HepG2 (cell line): ENCODE measurements around the gene MTIF2. TPM values are rescaled to one million over a fixed set of nuclear protein-coding genes. Genes with fewer than 3 reads are reported as not detected.

Experiments
- ARNTL ChIP-seq: sonication (generic); formaldehyde crosslinking; IDR thresholded peaks from 2 replicates; pipeline ENCODE4 v1.4.0; 2020; ENCODE audit warnings: mild to moderate bottlenecking, missing genetic modification reagents
- ASH2L ChIP-seq: fragments of 300-600, 200-600 bp; sonication (generic); IDR thresholded peaks from 2 replicates; pipeline ENCODE4 v1.7.0; 2017; ENCODE audit warnings: low read depth, mild to moderate bottlenecking, moderate library complexity, mixed read lengths, low read length; ENCODE audit not compliant: insufficient read length
- FOXO1 ChIP-seq: sonication (generic); formaldehyde crosslinking; IDR thresholded peaks from 2 replicates; pipeline ENCODE4 v1.4.0; 2020; ENCODE audit warnings: missing genetic modification reagents
- HNRNPK ChIP-seq: fragments of 200-400 bp; formaldehyde crosslinking; IDR thresholded peaks from 2 replicates; pipeline ENCODE4 v1.6.1; 2018; ENCODE audit warnings: low read length, low read depth, moderate library complexity, mild to moderate bottlenecking; ENCODE audit not compliant: poor library complexity, severe bottlenecking
- JUNB ChIP-seq: sonication (generic); formaldehyde crosslinking; IDR thresholded peaks from 2 replicates; pipeline ENCODE4 v1.8.0; 2022; ENCODE audit warnings: missing genetic modification reagents, mild to moderate bottlenecking, borderline replicate concordance
- NCOR1 ChIP-seq: fragments of 200-600 bp; sonication (generic); IDR thresholded peaks from 2 replicates; pipeline ENCODE4 v1.7.0; 2017; ENCODE audit warnings: antibody characterized with exemption, low read length, borderline replicate concordance
- RFX5 ChIP-seq: IDR thresholded peaks from 2 replicates; pipeline ENCODE4 v1.6.1; 2011; ENCODE audit warnings: low read depth, low read length, improper control_type of control experiment
- ZBTB7A ChIP-seq: sonication (generic); formaldehyde crosslinking; IDR thresholded peaks from 2 replicates; pipeline ENCODE4 v1.8.0; 2022; ENCODE audit warnings: mild to moderate bottlenecking, missing genetic modification reagents
- ZFP41 ChIP-seq: sonication (generic); formaldehyde crosslinking; IDR thresholded peaks from 2 replicates; pipeline ENCODE4 v1.4.0; 2020; ENCODE audit warnings: mild to moderate bottlenecking, missing genetic modification reagents, borderline replicate concordance
- ZNF337 ChIP-seq: sonication (generic); formaldehyde crosslinking; IDR thresholded peaks from 2 replicates; pipeline ENCODE4 v1.5.1; 2020; ENCODE audit warnings: missing genetic modification reagents, low read depth, mild to moderate bottlenecking, borderline replicate concordance
- ZNF34 ChIP-seq: sonication (generic); formaldehyde crosslinking; IDR thresholded peaks from 2 replicates; pipeline ENCODE4 v1.4.0; 2020; ENCODE audit warnings: mild to moderate bottlenecking, missing genetic modification reagents, borderline replicate concordance
- ZNF615 ChIP-seq: sonication (generic); formaldehyde crosslinking; IDR thresholded peaks from 2 replicates; pipeline ENCODE4 v1.5.0; 2020; ENCODE audit warnings: mild to moderate bottlenecking, missing genetic modification reagents, borderline replicate concordance
- ZNF724P ChIP-seq: sonication (generic); formaldehyde crosslinking; IDR thresholded peaks from 2 replicates; pipeline ENCODE4 v1.8.0; 2022; ENCODE audit warnings: missing genetic modification reagents, borderline replicate concordance
- ZNF839 ChIP-seq: sonication (generic); formaldehyde crosslinking; IDR thresholded peaks from 2 replicates; pipeline ENCODE4 v1.4.0; 2020; ENCODE audit warnings: missing genetic modification reagents, mild to moderate bottlenecking, borderline replicate concordance
- ZNF879 ChIP-seq: sonication (generic); formaldehyde crosslinking; IDR thresholded peaks from 2 replicates; pipeline ENCODE4 v1.8.1; 2023; ENCODE audit warnings: missing genetic modification reagents
- ZSCAN30 ChIP-seq: sonication (generic); formaldehyde crosslinking; IDR thresholded peaks from 2 replicates; pipeline ENCODE4 v1.5.0; 2020; ENCODE audit warnings: mild to moderate bottlenecking, missing genetic modification reagents
- polyA plus RNA-seq, 8 experiments: library from polyadenylated mRNA; depleted of rRNA in 3 of 8; stranded (reverse) in 7 of 8; unstranded in 1 of 8; fragments of >200 nt; fragmentation: Illumina TruSeq in 4 of 8; extraction: Trizol in 4 of 8; gene quantifications; 2 replicates each; pipeline versions ENCODE4 v1.2.1 to v1.2.3, GENCODE V29; 2011 to 2016; ENCODE audit warnings: low read depth in 4 of 8, missing spikeins in 1 of 8, mixed read lengths in 1 of 8; ENCODE audit not compliant: insufficient read depth in 1 of 8
- total RNA-seq, 5 experiments: library from RNA; depleted of rRNA; stranded (reverse); fragments of >200 nt; fragmentation: Illumina TruSeq; extraction: Trizol; gene quantifications; 2 replicates each; pipeline ENCODE4 v1.2.3, GENCODE V29; 2016; ENCODE audit warnings: low read depth in 1 of 5
- TF ChIP-seq, protein P1 (sequence below): sonication (generic); formaldehyde crosslinking; IDR thresholded peaks from 2 replicates; pipeline ENCODE4 v1.4.0; 2020; ENCODE audit warnings: missing genetic modification reagents
- TF ChIP-seq, protein P2 (sequence below): sonication (generic); formaldehyde crosslinking; IDR thresholded peaks from 2 replicates; pipeline ENCODE4 v1.8.1; 2023; ENCODE audit warnings: mild to moderate bottlenecking, missing genetic modification reagents
- TF ChIP-seq, protein P3 (sequence below): sonication (generic); formaldehyde crosslinking; IDR thresholded peaks from 2 replicates; pipeline ENCODE4 v1.4.0; 2020; ENCODE audit warnings: missing genetic modification reagents, borderline replicate concordance
- TF ChIP-seq, protein P4 (sequence below): sonication (generic); formaldehyde crosslinking; IDR thresholded peaks from 2 replicates; pipeline ENCODE4 v1.8.1; 2023; ENCODE audit warnings: missing genetic modification reagents, mild to moderate bottlenecking, borderline replicate concordance

Gene MTIF2
- total and polyA plus RNA-seq, 2 of the 13 experiments (the other 11 are each of a cell fraction or from before 2014, with no cell fraction given): 32.1 to 92.1 TPM

DNA sequence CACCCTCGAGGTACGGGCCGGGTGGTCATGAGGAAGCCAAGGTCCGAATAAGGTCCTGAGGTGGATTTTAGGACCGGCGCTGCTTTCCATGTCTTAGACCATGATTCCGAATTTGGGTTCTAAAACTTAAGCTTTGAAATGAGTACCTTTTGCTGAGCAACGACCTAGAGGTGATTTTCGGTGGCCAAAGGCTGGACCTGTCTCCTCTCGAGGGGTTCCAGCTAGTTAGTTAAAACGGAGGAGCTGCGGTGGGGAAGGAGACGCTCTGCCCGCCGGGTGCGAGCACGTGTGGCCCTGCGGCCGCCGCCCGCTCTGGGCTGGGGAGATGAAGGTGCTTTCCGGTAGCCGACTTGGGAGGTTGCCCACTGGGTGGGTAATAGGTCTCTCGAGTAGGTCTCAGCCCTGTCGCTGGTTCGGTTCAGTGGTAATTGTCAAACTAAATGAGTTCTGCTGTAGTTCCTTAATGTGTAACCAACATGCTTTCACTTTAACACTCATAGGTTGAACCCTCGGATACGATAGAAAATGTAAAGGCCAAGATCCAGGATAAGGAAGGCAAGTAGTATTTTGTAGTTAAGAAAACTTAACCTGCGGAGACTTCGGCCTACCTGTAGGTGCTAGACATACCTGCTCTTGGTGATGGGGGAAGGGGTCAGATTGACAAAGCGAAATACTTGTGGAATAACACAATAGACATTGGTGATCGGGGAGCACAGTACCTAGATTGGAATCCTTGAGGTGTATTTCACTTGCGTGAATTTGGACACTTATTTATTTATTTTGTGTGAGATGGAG, 36.0 kb downstream of the MTIF2 start (continued):
- TF ChIP-seq, protein P1, sequence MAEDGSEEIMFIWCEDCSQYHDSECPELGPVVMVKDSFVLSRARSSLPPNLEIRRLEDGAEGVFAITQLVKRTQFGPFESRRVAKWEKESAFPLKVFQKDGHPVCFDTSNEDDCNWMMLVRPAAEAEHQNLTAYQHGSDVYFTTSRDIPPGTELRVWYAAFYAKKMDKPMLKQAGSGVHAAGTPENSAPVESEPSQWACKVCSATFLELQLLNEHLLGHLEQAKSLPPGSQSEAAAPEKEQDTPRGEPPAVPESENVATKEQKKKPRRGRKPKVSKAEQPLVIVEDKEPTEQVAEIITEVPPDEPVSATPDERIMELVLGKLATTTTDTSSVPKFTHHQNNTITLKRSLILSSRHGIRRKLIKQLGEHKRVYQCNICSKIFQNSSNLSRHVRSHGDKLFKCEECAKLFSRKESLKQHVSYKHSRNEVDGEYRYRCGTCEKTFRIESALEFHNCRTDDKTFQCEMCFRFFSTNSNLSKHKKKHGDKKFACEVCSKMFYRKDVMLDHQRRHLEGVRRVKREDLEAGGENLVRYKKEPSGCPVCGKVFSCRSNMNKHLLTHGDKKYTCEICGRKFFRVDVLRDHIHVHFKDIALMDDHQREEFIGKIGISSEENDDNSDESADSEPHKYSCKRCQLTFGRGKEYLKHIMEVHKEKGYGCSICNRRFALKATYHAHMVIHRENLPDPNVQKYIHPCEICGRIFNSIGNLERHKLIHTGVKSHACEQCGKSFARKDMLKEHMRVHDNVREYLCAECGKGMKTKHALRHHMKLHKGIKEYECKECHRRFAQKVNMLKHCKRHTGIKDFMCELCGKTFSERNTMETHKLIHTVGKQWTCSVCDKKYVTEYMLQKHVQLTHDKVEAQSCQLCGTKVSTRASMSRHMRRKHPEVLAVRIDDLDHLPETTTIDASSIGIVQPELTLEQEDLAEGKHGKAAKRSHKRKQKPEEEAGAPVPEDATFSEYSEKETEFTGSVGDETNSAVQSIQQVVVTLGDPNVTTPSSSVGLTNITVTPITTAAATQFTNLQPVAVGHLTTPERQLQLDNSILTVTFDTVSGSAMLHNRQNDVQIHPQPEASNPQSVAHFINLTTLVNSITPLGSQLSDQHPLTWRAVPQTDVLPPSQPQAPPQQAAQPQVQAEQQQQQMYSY (CRISPR knock-in tag): peak; percentile 73
- TF ChIP-seq ZNF34 (CRISPR knock-in tag) (peak; percentile 87), FOXO1 (CRISPR knock-in tag) (peak; percentile 1; the same call in 1 of the 2 replicates), ZFP41 (no peak), RFX5 (no peak), ZBTB7A (0 out of 2 replicates have a peak, but pooled peaks have one; percentile 3), ASH2L (no peak), NCOR1 (no peak), ARNTL (CRISPR knock-in tag) (peak; percentile 49; the same call in 1 of the 2 replicates), HNRNPK (no peak), ZNF724P (CRISPR knock-in tag) (no peak; the same call in 1 of the 2 replicates), ZNF879 (peak; percentile 65), JUNB (CRISPR knock-in tag) (no peak), ZNF615 (CRISPR knock-in tag) (no peak), ZNF337 (CRISPR knock-in tag) (peak; percentile 27; the same call in 1 of the 2 replicates), ZNF839 (no peak), ZSCAN30 (CRISPR knock-in tag) (no peak)
- TF ChIP-seq, protein P2, sequence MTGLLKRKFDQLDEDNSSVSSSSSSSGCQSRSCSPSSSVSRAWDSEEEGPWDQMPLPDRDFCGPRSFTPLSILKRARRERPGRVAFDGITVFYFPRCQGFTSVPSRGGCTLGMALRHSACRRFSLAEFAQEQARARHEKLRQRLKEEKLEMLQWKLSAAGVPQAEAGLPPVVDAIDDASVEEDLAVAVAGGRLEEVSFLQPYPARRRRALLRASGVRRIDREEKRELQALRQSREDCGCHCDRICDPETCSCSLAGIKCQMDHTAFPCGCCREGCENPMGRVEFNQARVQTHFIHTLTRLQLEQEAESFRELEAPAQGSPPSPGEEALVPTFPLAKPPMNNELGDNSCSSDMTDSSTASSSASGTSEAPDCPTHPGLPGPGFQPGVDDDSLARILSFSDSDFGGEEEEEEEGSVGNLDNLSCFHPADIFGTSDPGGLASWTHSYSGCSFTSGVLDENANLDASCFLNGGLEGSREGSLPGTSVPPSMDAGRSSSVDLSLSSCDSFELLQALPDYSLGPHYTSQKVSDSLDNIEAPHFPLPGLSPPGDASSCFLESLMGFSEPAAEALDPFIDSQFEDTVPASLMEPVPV (CRISPR knock-in tag): no peak
- TF ChIP-seq, protein P3, sequence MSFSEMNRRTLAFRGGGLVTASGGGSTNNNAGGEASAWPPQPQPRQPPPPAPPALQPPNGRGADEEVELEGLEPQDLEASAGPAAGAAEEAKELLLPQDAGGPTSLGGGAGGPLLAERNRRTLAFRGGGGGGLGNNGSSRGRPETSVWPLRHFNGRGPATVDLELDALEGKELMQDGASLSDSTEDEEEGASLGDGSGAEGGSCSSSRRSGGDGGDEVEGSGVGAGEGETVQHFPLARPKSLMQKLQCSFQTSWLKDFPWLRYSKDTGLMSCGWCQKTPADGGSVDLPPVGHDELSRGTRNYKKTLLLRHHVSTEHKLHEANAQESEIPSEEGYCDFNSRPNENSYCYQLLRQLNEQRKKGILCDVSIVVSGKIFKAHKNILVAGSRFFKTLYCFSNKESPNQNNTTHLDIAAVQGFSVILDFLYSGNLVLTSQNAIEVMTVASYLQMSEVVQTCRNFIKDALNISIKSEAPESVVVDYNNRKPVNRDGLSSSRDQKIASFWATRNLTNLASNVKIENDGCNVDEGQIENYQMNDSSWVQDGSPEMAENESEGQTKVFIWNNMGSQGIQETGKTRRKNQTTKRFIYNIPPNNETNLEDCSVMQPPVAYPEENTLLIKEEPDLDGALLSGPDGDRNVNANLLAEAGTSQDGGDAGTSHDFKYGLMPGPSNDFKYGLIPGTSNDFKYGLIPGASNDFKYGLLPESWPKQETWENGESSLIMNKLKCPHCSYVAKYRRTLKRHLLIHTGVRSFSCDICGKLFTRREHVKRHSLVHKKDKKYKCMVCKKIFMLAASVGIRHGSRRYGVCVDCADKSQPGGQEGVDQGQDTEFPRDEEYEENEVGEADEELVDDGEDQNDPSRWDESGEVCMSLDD (CRISPR knock-in tag): 0 out of 2 replicates have a peak, but pooled peaks have one; percentile 9
- TF ChIP-seq, protein P4, sequence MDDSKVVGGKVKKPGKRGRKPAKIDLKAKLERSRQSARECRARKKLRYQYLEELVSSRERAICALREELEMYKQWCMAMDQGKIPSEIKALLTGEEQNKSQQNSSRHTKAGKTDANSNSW: no peak; the same call in 1 of the 2 replicates
